HG03442 (cell line): ENCODE data around the gene SRM.
"Not testable (repeated sequence)": the region's sequence is repeated elsewhere in the genome, so short reads cannot be mapped to it uniquely, and the experiment has no call there.

Experiments
- ATAC-seq: cut with Tn5 transposase; IDR thresholded peaks from one replicate; pipeline ENCODE4 v1.9.1; 2021; ENCODE audit warnings: mild to moderate bottlenecking, moderate library complexity; ENCODE audit not compliant: unreplicated experiment

Gene SRM

GRCh38 chr1:11065796-11066195, 6.0 kb upstream of the SRM start:
- ATAC-seq, result no peak

DNA sequence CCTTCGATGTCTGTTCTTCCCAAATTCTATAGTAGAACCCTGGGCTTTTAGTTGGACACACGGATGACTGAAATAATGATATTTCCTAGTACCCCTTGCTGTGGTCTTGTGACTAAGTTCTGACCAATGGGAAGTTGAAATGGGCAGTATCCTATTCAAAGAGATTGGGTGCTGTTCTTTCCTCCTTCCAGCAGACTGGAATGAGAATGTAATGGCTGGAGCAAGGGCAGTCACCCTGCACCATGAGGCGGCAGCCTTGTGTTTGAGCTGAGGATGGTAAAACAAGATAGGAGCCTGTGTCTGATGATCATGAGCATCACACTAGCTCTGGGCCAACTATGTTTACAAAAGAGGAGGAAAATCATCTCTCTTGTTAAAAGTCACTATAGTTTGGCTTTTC, 5.1 kb upstream of the SRM start:
- ATAC-seq, result no peak

DNA sequence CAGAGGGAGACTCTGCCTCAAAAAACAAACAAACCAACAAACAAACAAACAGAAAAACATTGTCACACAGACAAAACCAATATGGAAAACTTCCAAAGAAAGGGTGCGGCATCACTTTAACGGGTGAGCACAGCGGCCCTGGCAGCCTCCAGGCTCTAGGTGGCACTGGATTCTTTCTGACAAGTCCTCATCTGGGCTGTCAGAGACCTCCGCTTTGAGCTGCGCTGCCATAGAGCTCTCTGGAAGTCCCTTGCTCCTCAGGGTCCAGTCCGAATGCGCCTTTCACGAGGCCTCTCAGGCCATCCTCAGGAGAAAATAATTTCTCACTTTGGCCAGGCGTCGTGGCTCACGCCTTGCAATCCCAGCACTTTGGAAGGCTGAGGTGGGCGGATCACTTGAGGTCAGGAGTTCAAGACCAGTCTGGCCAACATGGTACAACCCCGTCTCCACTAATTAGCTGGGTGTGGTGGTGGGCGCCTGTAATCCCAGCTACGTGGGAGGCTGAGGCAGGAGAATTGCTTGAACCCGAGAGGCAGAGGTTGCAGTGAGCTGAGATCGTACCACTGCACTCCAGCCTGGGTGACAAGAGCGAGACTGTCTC, 4.2 kb upstream of the SRM start:
- not testable (repeated sequence) for ATAC-seq

DNA sequence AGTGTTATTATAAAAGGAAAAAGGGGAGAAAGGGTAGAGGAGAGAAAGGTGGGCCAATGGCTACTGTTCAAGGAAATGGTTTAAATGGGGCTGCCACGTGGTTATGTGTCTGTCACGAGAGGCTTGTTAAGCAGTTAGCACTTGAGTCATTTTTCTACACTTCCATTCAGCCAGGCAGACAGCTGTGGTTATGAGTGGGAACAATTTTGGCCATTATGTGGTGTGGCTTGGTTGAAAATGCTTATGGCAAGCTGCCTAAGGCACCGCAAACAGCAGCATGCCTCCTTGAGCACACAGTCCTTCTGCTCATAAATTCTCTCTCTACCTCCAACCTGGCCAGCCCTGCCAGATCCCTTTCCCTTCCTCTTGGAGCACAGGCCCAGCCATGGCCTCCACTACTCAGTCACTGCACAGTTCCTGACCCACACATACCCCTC, 3.2 kb upstream of the SRM start:
- ATAC-seq, result no peak

DNA sequence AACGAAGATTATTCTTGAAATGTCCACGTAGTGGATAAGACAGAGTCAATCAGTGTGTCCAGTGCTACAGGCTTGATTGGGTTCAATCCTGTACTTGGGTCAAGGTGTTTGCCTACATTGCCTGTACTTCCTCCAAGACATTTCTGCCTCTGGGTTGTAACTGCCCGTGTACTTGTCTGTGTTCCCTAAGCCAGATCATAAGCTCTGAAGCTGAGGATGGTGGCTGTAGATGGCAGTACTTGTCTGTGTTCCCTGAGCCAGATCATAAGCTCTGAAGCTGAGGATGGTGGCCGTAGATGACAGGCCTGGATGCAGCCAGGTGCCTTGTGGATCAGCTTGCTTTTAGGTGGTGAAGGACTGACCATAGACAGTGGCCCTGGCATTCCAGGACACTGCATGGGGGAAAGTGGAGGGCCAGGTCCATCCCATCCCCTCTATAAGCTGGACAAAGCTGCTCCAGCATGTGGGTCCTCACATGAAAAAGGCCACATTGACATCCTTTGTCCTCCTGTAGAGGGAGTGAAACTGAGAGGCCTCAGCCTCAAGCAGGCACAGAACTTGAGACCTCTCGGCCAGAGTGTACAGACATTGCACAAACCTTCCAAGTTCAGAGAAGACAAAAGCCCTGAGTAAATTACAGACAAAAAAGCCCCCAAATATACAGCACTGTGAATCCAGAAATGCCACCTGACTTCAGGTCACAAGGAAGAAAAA, 2.0 kb upstream of the SRM start:
- no peak for ATAC-seq

GRCh38 chr1:11059155-11059967, 457 bp downstream of the SRM start:
- ATAC-seq, result no peak

DNA sequence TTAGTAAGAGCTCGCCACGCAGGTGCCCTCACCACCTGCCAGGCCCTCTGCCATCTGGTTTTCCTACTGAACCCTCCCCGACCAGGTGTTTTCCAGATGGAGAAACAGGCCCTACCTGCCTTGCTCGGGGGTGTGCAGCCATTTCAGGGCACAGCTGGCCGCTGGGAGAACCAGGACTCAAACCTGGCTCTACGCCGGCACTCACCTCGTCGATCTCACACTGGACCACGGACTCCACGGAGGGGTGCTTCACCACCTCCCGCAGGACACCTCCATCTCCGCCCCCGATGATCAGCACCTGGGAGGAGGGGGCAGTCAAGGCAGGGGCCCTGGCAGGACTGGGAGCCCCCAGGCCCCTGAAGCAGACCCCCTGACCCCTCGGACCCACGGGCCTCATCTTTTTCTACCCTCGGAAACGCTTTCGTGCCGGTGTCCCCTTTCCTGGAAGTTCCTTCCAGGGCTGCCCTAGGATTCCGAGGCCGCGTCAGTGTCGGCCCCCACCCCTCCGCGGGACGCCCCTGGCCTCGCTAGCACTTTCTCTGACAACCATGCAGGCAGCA, 1.1 kb downstream of the SRM start:
- ATAC-seq, result no peak

DNA sequence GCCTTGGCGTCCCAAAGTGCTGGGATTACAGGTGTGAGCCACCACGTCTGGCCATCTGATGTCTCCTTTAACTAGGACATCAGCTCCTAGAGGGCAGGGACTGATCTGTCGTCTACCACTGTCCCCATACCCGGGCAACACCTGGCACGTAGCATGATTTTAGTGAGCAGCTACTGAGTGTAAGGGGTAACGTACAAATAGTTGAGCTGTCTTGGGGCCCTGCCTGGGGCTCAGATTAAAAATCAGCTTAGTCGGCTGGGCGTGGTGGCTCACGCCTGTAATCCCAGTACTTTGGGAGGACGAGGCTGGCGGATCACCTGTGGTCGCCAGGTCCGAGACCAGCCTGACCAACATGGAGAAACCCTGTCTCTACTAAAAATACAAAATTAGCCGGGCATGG, 1.8 kb downstream of the SRM start:
- no peak for ATAC-seq

GRCh38 chr1:11057477-11057876, 2.3 kb downstream of the SRM start:
- ATAC-seq, result no peak

- ATAC-seq, result no peak
Measured at GRCh38 chr1:11056504-11056903, 3.3 kb downstream of the SRM start.

DNA sequence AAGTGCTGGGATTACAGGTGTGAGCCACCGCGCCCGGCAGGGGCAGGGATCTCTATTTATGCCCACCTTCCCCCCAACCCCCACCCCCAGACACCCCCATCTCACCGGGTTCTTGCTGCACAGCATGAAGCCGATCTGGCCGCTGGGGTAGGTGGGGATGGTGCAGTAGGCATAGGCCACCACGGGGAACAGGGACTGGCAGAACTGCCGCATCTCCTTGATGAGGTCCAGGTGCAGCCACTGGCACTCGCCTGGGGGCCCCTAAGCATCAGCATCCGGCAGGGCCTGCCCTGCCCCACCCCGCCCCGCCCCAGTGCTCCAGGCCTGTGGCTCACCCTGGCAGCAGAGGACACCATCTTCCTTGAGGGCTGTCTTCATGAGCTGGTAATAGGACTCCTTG, 4.1 kb downstream of the SRM start:
- no peak for ATAC-seq

DNA sequence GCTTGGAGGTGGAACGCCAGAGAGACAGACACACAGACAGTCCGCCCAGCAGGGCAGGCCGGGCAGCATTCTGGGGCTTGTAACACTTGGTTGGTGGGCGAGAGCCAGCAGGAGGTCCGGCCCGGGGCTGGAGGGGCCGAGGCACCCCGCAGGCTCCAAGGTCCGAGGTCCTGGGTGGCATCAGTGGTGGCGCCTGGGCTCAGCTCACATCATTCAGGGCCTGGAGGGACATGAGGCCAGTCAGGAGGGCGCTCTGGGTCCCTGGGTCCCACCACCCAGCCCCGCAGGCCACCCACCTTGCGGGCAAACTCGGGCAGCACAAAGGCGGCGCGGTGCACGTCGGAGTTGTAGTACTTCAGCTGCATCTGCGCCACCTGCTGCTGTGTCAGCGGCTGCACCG, 5.2 kb downstream of the SRM start:
- ATAC-seq, result no peak

GRCh38 chr1:11054181-11054580, 5.6 kb downstream of the SRM start:
- no peak for ATAC-seq

- ATAC-seq, result no peak
Measured at GRCh38 chr1:11053758-11054137, 6.1 kb downstream of the SRM start.

- ATAC-seq, result no peak
Measured at GRCh38 chr1:11052839-11053757, 6.7 kb downstream of the SRM start.

DNA sequence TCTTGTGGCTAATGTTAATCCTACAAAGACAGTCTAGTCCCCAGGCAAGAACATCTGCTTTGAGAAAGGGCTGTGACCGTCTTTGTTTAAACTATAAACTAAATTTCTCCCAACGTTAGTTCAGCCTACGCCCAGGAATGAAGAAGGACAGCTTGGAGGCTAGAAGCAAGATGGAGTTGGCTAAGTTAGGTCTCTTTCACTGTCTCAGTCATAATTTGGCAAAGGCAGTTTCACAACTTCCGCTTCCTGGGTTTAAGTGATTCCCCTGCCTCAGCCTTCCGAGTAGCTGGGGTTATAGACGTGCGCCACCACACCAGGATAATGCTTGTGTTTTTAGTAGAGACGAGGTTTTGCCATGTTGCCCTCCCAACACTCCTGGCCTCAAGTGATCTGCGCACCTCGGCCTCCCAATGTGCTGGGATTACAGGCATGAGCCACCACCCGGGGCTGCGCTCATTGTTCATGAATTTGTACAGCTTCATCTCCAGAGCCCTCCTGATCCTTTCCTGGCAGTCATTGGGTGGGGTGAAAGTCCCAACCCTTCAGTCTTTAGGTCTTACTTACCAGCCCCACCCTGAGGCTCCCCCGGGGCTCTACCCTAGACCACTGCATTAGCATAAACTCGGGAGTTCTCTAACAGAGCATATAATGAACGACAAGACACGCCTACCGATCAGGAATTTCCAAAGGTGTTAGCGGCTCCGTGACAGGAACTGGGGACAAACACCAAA, 7.9 kb downstream of the SRM start:
- no peak for ATAC-seq

DNA sequence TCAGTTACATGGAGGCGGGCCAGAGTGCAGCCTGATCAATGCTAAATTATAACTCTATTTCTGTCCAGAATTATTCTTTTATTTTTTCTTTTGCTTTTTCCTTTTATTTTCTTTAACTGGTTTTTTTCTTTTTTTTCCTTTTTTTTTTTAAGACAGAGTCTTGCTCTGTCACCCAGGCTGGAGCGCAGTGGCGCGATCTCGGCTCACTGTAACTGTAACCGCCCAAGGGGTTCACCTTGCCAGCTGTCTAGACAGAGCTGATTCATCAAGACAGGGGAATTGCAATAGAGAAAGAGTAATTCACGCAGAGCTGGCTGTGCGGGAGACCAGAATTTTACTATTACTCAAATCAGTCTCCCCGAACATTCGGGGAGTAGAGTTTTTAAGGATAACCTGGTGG, 8.7 kb downstream of the SRM start:
- not testable (repeated sequence) for ATAC-seq

DNA sequence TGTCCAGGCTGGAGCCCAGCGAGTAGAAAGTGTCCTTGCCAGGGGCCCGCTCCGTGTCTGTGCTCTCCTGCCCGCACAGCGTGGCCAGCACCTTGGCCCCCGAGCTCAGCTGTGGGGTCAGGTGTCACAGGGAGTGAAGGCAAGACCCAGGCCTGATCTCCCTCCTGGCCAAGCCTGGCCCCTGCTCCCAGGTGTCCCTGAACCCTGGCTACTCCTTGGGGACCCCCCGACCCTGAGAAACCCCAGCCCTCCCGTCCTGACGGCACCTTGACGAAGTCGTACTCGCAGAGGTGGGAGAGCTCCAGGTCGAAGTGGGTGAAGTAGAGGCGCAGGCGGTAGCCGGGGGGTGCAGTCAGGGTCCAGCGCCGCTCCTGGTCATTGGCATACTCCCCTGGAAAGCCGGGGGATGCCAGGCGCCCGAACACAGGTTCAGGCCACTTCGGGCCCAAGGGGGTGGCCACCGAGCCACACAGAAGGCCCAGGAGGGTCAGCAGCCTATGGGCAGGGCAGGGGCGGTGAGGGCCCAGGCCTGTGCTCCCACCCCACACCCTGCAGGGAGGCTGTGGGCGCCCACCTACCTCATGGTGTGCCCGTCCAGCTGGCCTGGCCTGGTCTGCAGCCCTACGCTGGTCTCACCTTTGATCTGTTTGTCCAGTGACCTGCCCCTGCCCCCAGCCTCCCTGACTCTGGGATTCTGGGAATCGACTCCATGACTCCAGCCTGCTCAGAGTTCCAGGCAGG, 13.0 kb downstream of the SRM start, which contains the start of gene MASP2:
TSS of gene MASP2 (minus strand) at position 615 of the 741 bp plus-strand sequence. CDS start at position 583, 32 bp downstream.
- ATAC-seq, result no peak

DNA sequence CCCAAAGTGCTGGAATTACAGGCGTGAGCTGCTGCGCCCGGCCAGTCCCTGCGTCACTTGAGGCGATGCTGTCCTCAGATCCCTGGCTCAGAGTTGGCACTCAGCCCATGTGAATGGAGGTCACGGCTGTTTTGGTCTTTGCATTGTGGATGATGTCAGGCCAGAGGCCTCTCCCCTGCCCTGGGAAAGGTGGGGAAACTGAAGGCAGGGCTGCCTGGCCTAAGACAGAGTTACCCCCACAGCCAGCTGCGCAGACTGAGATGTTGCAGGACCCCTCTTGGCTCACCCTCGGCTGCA, 13.6 kb downstream of the SRM start:
- ATAC-seq, result no peak
